Right lobe of liver (tissue), 6 donors: ENCODE measurements around the gene RGS11. TPM values are rescaled to one million over a fixed set of nuclear protein-coding genes. Genes with fewer than 3 reads are reported as not detected.
A peak's percentile ranks its signal among the peaks of the same experiment; 100 is the strongest.

ENCODE experiments used
- ATAC-seq, 4 donors: fragments of 200-7000 bp; cut with Tn5 transposase; one replicate each; pipeline ENCODE4 v1.9.1; 2020; ENCODE audit warnings: mild to moderate bottlenecking in 4 of 4, moderate library complexity in 4 of 4
- DNase-seq, 3 donors: peaks; one replicate each; pipeline ENCODE4 v3.0.0-alpha.2; 2020
- H3K27ac ChIP-seq, 3 donors: fragments of 200-600 bp; one replicate each; pipeline ENCODE4 v1.8.0; 2022
- H3K27me3 ChIP-seq, 2 donors: fragments of 200-600 bp; one replicate each; pipeline ENCODE4 v1.8.0; 2022
- H3K36me3 ChIP-seq, 4 donors: fragments of 200-600 bp; sonication (generic) in 1 of 4; one replicate each; pipeline versions ENCODE4 v1.5.1 to v1.8.0; 2017 to 2022; ENCODE audit warnings: control low read depth in 1 of 4
- H3K4me1 ChIP-seq, 4 donors: fragments of 200-600 bp; sonication (generic) in 1 of 4; one replicate each; pipeline versions ENCODE4 v1.5.1 to v1.8.0; 2017 to 2022; ENCODE audit warnings: control low read depth in 1 of 4
- H3K4me3 ChIP-seq, 3 donors: fragments of 200-600 bp; one replicate each; pipeline ENCODE4 v1.8.0; 2022
- H3K9me3 ChIP-seq, 4 donors: fragments of 200-600 bp; sonication (generic) in 1 of 4; one replicate each; pipeline versions ENCODE4 v1.5.1 to v1.8.0; 2017 to 2022; ENCODE audit warnings: control low read depth in 1 of 4
- CTCF ChIP-seq, 4 donors: fragments of 200-600 bp in 3 of 4; fragments of 450-650 bp in 1 of 4; IDR thresholded peaks; one replicate each; pipeline versions ENCODE4 v1.5.1 to v1.8.0; 2016 to 2022; ENCODE audit warnings: antibody characterized with exemption in 4 of 4, mild to moderate bottlenecking in 2 of 4
- POLR2A ChIP-seq: fragments of 450-650 bp; IDR thresholded peaks from one replicate; pipeline ENCODE4 v1.6.1; 2017; ENCODE audit warnings: antibody characterized with exemption, mild to moderate bottlenecking
- WGBS: methylation state at CpG from one replicate; pipeline ENCODE4 v1.1.6; 2018; ENCODE audit warnings: low coverage, low lambda C conversion rate; ENCODE audit not compliant: insufficient coverage; ENCODE audit errors: missing lambda C conversion rate; 5-methylcytosine and 5-hydroxymethylcytosine counted together
- intact Hi-C, 2 donors: fragments of 100-400 bp; cut with DNase I; formaldehyde crosslinking; loops; one replicate each; pipeline versions ENCODE4 v1.11.2 to v1.14.1; 2022
- long read RNA-seq: library from polyadenylated mRNA; unstranded; transcript quantifications from one replicate; pipeline ENCODE4 v2.0.0, GENCODE V29; 2019
- total RNA-seq, 6 experiments: library from RNA; depleted of rRNA in 2 of 6; stranded (reverse); fragments of >200 nt in 2 of 6; fragmentation: NEBNext Ultra II Directional in 3 of 6; extraction: Animal tissue kit (Norgen Biotek cat#: 25700) in 3 of 6; gene quantifications; one replicate each; pipeline versions ENCODE4 v1.1.0 to v1.2.4, GENCODE V29; 2016 to 2023
- donor health status: DM: no; HTN: yes; CAD: no.
- donor health status: DM: no; HTN: no; CAD: no.
- donor health status: DM: no; HTN: no; CAD: no.
- donor health status: DM: no; HTN: yes; CAD: no.
- donor health status: DM: no; HTN: yes; CAD: no.

RGS11 gene
- 1 to 10 TPM in 1 of 6 experiments, under 1 TPM in 5; 0.37 to 1.3 (median 0.80) TPM for total RNA-seq
- long read RNA-seq: 0 reads

- DNase-seq (no peak), ATAC-seq (no peak)
- intact Hi-C loops: no loop called here
- Histone ChIP-seq H3K4me3 (peak within 1 kb of the TSS in 1 of 3 donors; percentile 26), H3K27me3 (peaks cover 0 to 14% of the 10 kb centered on the region in 2 donors), H3K9me3 (no peaks in the 10 kb centered on the region), H3K4me1 (peaks cover 0 to 5% (median 0%) of the 10 kb centered on the region in 4 donors), H3K27ac (no peak within 1 kb of the TSS), H3K36me3 (no peaks in the 10 kb centered on the region)
- TF ChIP-seq POLR2A (no peak), CTCF (IDR thresholded peaks at IDR 0.05) (no peak)
- WGBS: 12% methylated on average over 11 of the region's 56 CpGs
Observed at GRCh38 chr16:275786-276232, at the start of gene RGS11. Gene RGS11 (minus strand): TSS chr16:275944. CDS start chr16:275911, 33 bp downstream.

- 0% methylated on average over 1 of the region's 55 CpGs for WGBS
Observed at GRCh38 chr16:324451-325334, 48.9 kb upstream of the RGS11 start.

GRCh38 chr16:324201-324450 is 48.4 kb upstream of the RGS11 start:
- intact Hi-C loops: no loop called here
- 0% methylated on average over 1 of the region's 17 CpGs for WGBS
- TF ChIP-seq CTCF (IDR thresholded peaks at IDR 0.05) (no peak), POLR2A (no peak)
- no peak overlapping the region for H3K27ac ChIP-seq
- H3K27me3 ChIP-seq: no peaks in the 10 kb centered on the region
- no peak overlapping the region for H3K4me3 ChIP-seq
- no peak for ATAC-seq
- no peaks in the 10 kb centered on the region for H3K36me3 ChIP-seq
- DNase-seq: no peak
- H3K9me3 ChIP-seq: no peaks in the 10 kb centered on the region
- H3K4me1 ChIP-seq: peaks cover 0 to 19% (median 10%) of the 10 kb centered on the region in 4 donors

More at GRCh38 chr16:324451-325334, 48.9 kb upstream of the RGS11 start:
- Histone ChIP-seq H3K4me1 (peaks cover 0 to 19% (median 10%) of the 10 kb centered on the region in 4 donors), H3K4me3 (no peak overlapping the region), H3K27ac (no peak overlapping the region), H3K9me3 (no peaks in the 10 kb centered on the region), H3K27me3 (no peaks in the 10 kb centered on the region), H3K36me3 (no peaks in the 10 kb centered on the region)
- intact Hi-C loops: no loop called here
- TF ChIP-seq POLR2A: no peak
- no peak for TF ChIP-seq CTCF (IDR thresholded peaks at IDR 0.05)
- ATAC-seq (no peak), DNase-seq (no peak)

GRCh38 chr16:322476-323143 is 46.9 kb upstream of the RGS11 start:
- Histone ChIP-seq H3K4me1 (peaks cover 0 to 12% (median 4%) of the 10 kb centered on the region in 4 donors), H3K36me3 (no peaks in the 10 kb centered on the region), H3K4me3 (no peak overlapping the region), H3K27me3 (no peaks in the 10 kb centered on the region), H3K27ac (no peak overlapping the region), H3K9me3 (no peaks in the 10 kb centered on the region)
- intact Hi-C loops: no loop called here
- ATAC-seq: no peak
- TF ChIP-seq POLR2A: no peak
- TF ChIP-seq CTCF (IDR thresholded peaks at IDR 0.05): no peak
- 96% methylated on average over 7 of the region's 13 CpGs for WGBS
- no peak for DNase-seq
